GM10248 (cell line): ENCODE data around the gene SPSB1.

ENCODE experiments used
- CTCF ChIA-PET: fragments of 300-600 bp; sonication (Branson Sonifier 250); formaldehyde crosslinking; extraction: SDS; loops from one replicate; lab custom pipeline; 2021; ENCODE audit warnings: antibody characterized with exemption; lab: Yijun Ruan, JAX
- POLR2A ChIA-PET: fragments of 350-650 bp; sonication (Branson Sonifier 250); formaldehyde crosslinking; extraction: SDS; loops from one replicate; lab custom pipeline; 2020; ENCODE audit warnings: antibody characterized with exemption; lab: Yijun Ruan, JAX
- DNase-seq: peaks from one replicate; pipeline ENCODE4 v3.0.0; 2012; ENCODE audit errors: extremely low spot score
- TF ChIP-seq, protein P1 (sequence below): IDR thresholded peaks from 2 replicates; pipeline ENCODE4 v1.5.1; 2012; ENCODE audit warnings: mild to moderate bottlenecking, low read depth; ENCODE audit errors: extremely low read depth, missing control alignments, control extremely low read depth

The SPSB1 gene

DNA sequence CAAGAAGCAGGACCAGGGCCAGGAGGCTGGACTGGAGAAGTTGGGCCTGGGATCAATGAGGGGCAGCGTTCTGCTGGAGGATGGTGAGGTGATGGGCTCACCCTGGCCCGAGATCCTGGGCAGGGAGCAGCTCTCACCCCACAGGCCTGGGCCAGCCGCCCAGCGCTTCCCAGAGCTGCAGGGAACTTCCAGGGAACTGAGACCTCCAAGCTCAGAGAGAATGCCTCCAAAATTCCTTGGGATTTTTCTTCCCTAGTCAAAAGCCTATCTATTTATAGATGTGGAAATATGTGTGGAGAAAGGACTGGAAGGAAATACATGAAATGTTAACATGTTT is 121.2 kb downstream of the SPSB1 start:
- no peak for DNase-seq
- TF ChIP-seq, protein P1, sequence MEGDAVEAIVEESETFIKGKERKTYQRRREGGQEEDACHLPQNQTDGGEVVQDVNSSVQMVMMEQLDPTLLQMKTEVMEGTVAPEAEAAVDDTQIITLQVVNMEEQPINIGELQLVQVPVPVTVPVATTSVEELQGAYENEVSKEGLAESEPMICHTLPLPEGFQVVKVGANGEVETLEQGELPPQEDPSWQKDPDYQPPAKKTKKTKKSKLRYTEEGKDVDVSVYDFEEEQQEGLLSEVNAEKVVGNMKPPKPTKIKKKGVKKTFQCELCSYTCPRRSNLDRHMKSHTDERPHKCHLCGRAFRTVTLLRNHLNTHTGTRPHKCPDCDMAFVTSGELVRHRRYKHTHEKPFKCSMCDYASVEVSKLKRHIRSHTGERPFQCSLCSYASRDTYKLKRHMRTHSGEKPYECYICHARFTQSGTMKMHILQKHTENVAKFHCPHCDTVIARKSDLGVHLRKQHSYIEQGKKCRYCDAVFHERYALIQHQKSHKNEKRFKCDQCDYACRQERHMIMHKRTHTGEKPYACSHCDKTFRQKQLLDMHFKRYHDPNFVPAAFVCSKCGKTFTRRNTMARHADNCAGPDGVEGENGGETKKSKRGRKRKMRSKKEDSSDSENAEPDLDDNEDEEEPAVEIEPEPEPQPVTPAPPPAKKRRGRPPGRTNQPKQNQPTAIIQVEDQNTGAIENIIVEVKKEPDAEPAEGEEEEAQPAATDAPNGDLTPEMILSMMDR, result no peak
- CTCF ChIA-PET, result interaction anchor here (0.6 to 2.5 kb wide), 4 partner anchors 12 to 345 kb away, joined by 3 to 18 read pairs (median 4); no protein-coding TSS in a partner anchor
- POLR2A ChIA-PET, result interaction anchor here (1.3 kb wide), 1 partner anchor 12 kb away, joined by 9 read pairs; no protein-coding TSS in a partner anchor

DNA sequence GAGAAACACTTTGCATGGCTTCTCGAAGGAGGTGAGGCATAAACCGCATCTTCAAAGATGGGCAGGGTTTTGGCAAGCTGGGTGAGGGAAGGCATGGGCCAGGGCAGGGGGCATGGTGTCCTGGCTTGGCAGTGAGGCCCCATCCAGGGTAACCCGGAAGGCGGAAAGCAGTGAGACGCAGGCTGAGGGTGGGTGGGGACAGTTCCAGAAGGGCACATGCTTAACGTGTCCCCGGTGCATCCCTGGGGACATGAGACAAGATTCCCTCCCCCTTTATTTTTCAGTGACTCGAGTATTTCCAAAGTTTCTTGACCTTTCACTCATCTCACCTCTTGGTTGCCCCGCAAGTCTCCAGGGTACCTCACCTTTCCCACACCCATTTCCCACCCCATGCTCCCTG is 123.8 kb downstream of the SPSB1 start:
- TF ChIP-seq, protein P1, result no peak
- POLR2A ChIA-PET, result no interaction called here
- DNase-seq, result no peak
- CTCF ChIA-PET, result interaction anchor here (1.1 kb wide), 1 partner anchor 11 kb away, joined by 3 read pairs; no protein-coding TSS in a partner anchor

DNA sequence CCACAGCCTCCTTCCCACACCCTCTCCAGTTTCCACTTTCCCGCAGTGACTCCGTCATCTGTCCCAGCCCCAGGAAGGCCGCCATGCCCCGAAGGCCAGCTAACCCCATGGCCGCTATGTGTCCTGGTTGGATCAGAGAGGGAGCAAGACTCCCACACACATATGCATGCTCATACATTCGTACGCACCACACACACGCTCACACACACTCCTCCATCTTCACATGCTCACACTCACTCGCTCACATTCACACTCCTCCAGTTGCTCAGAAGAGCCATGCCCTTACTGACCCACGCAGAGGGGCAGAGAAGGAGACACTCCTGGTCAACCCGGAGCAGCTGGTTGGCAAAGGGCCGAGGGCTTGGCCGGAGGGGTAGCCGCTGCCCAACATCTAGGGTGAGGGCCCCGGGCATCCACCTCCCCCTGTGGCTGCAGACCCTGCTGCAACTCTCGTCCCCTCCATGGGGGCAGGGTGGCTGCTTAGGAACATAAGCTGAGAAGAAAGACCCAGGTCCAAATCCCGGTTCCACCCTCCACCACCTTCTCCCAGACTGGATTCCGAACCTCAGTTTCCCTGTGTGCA is 124.3 kb downstream of the SPSB1 start:
- DNase-seq, result no peak
- ChIA-PET CTCF (interaction anchor here (1.1 to 1.6 kb wide), 3 partner anchors 10 to 39 kb away, joined by 3 to 5 read pairs (median 3); no protein-coding TSS in a partner anchor), POLR2A (no interaction called here)
- TF ChIP-seq, protein P1, result no peak

DNA sequence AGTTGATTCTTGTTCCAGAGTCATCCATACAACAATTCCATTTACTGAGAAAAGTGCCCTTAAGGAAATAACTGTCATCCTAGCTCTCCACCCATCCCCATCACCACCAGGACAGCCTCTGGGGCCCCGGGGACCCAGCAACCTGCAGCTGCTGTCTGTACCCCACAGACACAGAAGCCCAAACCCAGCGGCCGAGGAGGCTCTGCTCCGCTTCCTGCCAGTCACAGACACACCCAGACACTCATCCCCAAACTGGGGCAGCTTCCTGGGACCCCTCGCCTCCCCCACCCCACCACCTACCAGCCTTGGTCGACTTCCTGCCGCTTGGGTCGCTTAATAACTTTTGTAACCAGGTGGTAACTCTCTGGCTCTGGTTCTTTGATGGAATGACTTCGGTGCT is 125.0 kb downstream of the SPSB1 start:
- ChIA-PET CTCF (interaction anchor here (1.2 to 1.6 kb wide), 2 partner anchors 18 to 38 kb away, joined by 3 to 5 read pairs; no protein-coding TSS in a partner anchor), POLR2A (no interaction called here)
- TF ChIP-seq, protein P1, result no peak
- DNase-seq, result no peak

DNA sequence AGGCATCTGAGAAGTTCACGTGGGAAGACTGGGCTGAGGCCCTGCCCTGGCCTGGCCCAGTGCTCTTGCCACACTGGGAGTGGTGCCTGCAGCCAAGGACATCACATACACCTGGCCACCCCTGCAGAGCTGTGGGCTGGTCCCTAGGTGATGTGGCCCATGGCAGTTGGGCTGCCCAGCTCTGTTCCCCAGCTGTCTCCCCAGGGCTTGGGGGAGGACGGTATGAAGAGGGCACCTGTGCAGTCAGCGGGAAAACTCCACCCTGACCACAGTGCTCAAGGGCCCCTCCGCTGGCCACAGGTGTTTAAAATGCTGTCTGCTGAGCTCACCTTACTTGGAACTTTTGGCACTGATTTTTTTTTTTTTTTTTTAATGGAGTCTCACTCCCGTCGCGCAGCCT is 126.2 kb downstream of the SPSB1 start:
- no peak for DNase-seq
- POLR2A ChIA-PET, result interaction anchor here (0.6 kb wide), 1 partner anchor 41 kb away, joined by 3 read pairs; no protein-coding TSS in a partner anchor
- TF ChIP-seq, protein P1, result no peak
- CTCF ChIA-PET, result interaction anchor here (1.4 to 1.6 kb wide), 2 partner anchors 11 to 14 kb away, joined by 3 read pairs; no protein-coding TSS in a partner anchor
